Measurements from ENCODE around the gene SIPA1L3.
A peak's percentile ranks its signal among the peaks of the same experiment; 100 is the strongest.

The SIPA1L3 gene

GRCh38 chr19:38095411-38096308, 188.7 kb downstream of the SIPA1L3 start:
- H3K4me3 ChIP-seq (replicated peaks in 1 of 2; ENCODE audit: low read depth in 2 of 2, low read length in 2 of 2) = no peak overlapping the region
- peak; percentile 73 to 78 for DNase-seq (ENCODE audit: low read depth in 2 of 2)
- TF ChIP-seq, protein P1, sequence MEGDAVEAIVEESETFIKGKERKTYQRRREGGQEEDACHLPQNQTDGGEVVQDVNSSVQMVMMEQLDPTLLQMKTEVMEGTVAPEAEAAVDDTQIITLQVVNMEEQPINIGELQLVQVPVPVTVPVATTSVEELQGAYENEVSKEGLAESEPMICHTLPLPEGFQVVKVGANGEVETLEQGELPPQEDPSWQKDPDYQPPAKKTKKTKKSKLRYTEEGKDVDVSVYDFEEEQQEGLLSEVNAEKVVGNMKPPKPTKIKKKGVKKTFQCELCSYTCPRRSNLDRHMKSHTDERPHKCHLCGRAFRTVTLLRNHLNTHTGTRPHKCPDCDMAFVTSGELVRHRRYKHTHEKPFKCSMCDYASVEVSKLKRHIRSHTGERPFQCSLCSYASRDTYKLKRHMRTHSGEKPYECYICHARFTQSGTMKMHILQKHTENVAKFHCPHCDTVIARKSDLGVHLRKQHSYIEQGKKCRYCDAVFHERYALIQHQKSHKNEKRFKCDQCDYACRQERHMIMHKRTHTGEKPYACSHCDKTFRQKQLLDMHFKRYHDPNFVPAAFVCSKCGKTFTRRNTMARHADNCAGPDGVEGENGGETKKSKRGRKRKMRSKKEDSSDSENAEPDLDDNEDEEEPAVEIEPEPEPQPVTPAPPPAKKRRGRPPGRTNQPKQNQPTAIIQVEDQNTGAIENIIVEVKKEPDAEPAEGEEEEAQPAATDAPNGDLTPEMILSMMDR (IDR thresholded peaks at IDR 0.05; ENCODE audit: low read depth, low read length) = peak; percentile 78

- no peak overlapping the region for H3K4me3 ChIP-seq (replicated peaks in 1 of 2; ENCODE audit: low read depth in 2 of 2, low read length in 2 of 2)
Measured at GRCh38 chr19:38099966-38100365, 193.0 kb downstream of the SIPA1L3 start.

DNA sequence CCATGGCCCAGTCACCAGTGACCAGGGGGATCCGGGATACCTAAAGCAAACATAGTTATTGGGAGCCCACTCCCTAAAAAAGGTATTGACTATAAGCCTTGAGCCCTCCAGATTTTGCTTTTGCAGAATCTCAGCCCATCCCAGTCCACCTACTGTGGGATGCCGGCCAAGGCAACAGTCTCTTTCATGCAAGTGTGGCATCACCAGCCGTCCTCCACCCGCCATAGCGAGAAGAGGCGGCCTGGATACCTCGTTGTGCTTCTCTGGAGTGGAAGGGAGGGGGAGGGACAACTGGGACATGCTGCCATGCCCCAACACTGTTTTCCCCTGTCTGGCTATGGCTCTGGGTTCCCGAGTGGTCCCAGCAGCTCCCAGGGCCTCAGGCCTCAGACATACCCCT, 193.6 kb downstream of the SIPA1L3 start:
- TF ChIP-seq, protein P1 (IDR thresholded peaks at IDR 0.05; ENCODE audit: low read depth, low read length) = no peak
- no peak overlapping the region for H3K4me3 ChIP-seq (replicated peaks in 1 of 2; ENCODE audit: low read depth in 2 of 2, low read length in 2 of 2)
- no peak for DNase-seq (ENCODE audit: low read depth in 2 of 2)

More at GRCh38 chr19:38099966-38100365, 193.0 kb downstream of the SIPA1L3 start:
- no peak for DNase-seq (ENCODE audit: low read depth in 2 of 2)
- TF ChIP-seq, protein P1 (IDR thresholded peaks at IDR 0.05; ENCODE audit: low read depth, low read length) = no peak

GRCh38 chr19:38101723-38102122, 194.7 kb downstream of the SIPA1L3 start:
- DNase-seq (ENCODE audit: low read depth in 2 of 2) = no peak
- H3K4me3 ChIP-seq (replicated peaks in 1 of 2; ENCODE audit: low read depth in 2 of 2, low read length in 2 of 2) = no peak overlapping the region
- TF ChIP-seq, protein P1 (IDR thresholded peaks at IDR 0.05; ENCODE audit: low read depth, low read length) = no peak

DNA sequence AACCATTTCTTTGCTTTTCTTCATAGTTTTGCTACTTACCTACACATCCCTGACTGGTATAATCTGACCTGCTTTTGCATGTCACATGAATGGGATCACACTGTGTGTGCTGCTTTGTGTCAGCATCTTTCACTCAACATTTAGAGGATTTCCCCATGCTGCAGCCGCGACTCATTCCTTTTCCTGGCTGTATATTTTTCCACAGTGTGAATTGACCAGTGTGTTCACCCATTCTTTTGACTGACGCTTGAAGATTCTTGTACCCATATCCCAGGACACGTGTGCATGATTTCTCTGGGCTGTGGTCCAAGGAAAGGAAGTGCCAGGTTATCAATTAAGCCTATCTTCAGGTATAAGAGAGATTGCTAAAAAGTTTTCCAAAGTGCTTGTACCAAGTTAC, 198.6 kb downstream of the SIPA1L3 start:
- TF ChIP-seq, protein P1 (IDR thresholded peaks at IDR 0.05; ENCODE audit: low read depth, low read length) = no peak

GRCh38 chr19:38107129-38107528, 200.1 kb downstream of the SIPA1L3 start:
- no peak overlapping the region for H3K4me3 ChIP-seq (replicated peaks in 1 of 2; ENCODE audit: low read depth in 2 of 2, low read length in 2 of 2)
- TF ChIP-seq, protein P1 (IDR thresholded peaks at IDR 0.05; ENCODE audit: low read depth, low read length) = no peak
- no peak for DNase-seq (ENCODE audit: low read depth in 2 of 2)

More for the DNA sequence above, 198.6 kb downstream of the SIPA1L3 start:
- no peak for DNase-seq (ENCODE audit: low read depth in 2 of 2)
- H3K4me3 ChIP-seq (replicated peaks in 1 of 2; ENCODE audit: low read depth in 2 of 2, low read length in 2 of 2) = no peak overlapping the region

Data from cardiac fibroblast (primary cell).